Measurements from ENCODE around the gene SNCB.

DNA sequence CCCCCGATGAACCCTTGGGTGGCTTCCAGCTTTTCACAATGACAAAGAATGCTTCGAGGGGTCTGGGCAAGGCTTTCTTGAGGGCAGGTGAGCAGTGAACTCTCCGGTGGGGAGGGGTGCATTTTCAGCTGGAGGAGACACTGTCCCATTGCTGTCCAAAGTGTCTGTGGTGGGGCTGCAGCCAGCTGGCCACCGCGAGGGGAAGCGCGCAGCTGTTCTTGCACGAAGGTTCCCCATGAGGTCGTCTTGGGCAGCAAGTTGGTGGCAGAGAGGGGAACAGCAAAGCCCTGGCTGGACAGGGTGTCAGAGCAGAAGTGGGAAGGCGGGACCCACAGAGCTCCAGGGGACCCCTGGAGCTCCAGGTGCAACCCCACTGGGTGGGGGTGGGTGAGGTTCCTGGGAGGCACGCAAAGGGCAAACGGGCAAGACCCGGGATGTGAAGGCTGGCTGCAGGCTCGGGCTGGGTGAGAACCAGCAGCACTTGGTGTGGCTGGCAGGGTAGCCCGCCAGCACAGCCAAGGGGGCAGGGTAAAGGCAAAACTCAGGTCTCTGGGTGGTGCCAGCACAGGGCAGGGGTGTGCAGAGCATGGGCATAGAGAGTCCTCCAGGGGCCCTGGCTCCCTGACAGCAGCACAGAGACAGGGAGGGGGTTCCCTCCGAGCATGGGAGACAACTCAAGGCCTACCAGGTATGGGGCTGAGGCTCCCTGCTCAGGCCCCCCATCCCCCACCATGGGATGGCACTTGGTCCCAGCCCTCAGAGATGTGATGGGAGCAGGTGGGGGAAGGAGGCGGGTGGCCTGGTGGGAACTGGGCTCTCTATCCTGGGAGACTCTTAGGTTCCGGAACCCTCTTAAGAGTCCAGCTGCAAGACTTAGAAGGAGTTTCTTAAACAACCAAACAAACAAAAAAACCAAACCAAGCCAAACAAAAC is 43.6 kb upstream of the SNCB start:
- TF ChIP-seq, protein P1, sequence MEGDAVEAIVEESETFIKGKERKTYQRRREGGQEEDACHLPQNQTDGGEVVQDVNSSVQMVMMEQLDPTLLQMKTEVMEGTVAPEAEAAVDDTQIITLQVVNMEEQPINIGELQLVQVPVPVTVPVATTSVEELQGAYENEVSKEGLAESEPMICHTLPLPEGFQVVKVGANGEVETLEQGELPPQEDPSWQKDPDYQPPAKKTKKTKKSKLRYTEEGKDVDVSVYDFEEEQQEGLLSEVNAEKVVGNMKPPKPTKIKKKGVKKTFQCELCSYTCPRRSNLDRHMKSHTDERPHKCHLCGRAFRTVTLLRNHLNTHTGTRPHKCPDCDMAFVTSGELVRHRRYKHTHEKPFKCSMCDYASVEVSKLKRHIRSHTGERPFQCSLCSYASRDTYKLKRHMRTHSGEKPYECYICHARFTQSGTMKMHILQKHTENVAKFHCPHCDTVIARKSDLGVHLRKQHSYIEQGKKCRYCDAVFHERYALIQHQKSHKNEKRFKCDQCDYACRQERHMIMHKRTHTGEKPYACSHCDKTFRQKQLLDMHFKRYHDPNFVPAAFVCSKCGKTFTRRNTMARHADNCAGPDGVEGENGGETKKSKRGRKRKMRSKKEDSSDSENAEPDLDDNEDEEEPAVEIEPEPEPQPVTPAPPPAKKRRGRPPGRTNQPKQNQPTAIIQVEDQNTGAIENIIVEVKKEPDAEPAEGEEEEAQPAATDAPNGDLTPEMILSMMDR (IDR thresholded peaks at IDR 0.05; ENCODE audit: insufficient read depth, low read length) = no peak
- no peak for TF ChIP-seq POLR2AphosphoS5 (IDR thresholded peaks at IDR 0.05; ENCODE audit: low read depth)
- TF ChIP-seq, protein P2, sequence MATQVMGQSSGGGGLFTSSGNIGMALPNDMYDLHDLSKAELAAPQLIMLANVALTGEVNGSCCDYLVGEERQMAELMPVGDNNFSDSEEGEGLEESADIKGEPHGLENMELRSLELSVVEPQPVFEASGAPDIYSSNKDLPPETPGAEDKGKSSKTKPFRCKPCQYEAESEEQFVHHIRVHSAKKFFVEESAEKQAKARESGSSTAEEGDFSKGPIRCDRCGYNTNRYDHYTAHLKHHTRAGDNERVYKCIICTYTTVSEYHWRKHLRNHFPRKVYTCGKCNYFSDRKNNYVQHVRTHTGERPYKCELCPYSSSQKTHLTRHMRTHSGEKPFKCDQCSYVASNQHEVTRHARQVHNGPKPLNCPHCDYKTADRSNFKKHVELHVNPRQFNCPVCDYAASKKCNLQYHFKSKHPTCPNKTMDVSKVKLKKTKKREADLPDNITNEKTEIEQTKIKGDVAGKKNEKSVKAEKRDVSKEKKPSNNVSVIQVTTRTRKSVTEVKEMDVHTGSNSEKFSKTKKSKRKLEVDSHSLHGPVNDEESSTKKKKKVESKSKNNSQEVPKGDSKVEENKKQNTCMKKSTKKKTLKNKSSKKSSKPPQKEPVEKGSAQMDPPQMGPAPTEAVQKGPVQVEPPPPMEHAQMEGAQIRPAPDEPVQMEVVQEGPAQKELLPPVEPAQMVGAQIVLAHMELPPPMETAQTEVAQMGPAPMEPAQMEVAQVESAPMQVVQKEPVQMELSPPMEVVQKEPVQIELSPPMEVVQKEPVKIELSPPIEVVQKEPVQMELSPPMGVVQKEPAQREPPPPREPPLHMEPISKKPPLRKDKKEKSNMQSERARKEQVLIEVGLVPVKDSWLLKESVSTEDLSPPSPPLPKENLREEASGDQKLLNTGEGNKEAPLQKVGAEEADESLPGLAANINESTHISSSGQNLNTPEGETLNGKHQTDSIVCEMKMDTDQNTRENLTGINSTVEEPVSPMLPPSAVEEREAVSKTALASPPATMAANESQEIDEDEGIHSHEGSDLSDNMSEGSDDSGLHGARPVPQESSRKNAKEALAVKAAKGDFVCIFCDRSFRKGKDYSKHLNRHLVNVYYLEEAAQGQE (IDR thresholded peaks at IDR 0.05; ENCODE audit: insufficient replicate concordance, low read depth) = no peak
